A673 (cell line): ENCODE results near the gene CNN2.

Experiments
- CTCF ChIP-seq: fragments of 300-800, 200-600 bp; sonication (generic); conservative IDR thresholded peaks from 2 replicates; pipeline ENCODE4 v1.5.1; 2017; ENCODE audit warnings: low read depth, mild to moderate bottlenecking, antibody characterized with exemption, low read length, moderate library complexity, mixed read lengths
- EZH2 ChIP-seq: fragments of 200-600 bp; sonication (generic); IDR thresholded peaks from 2 replicates; pipeline ENCODE4 v1.6.1; 2017; ENCODE audit warnings: borderline replicate concordance, low read depth, mild to moderate bottlenecking, mixed read lengths, antibody characterized with exemption, low read length; ENCODE audit not compliant: poor library complexity, severe bottlenecking

GRCh38 chr19:995051-995827 is 31.2 kb upstream of the CNN2 start:
- TF ChIP-seq EZH2 (no peak), CTCF (no peak)
